AG10803 (cell line): ENCODE measurements around the gene OR2L8.

Experiments used
- DNase-seq: peaks from one replicate; pipeline ENCODE4 v3.0.0; 2010; ENCODE audit warnings: low read depth
- H3K4me3 ChIP-seq: 2 replicates; pipeline ENCODE4 v1.5.1; 2011; ENCODE audit warnings: mild to moderate bottlenecking, low read length, control low read depth
- CTCF ChIP-seq: conservative IDR thresholded peaks from 2 replicates; pipeline ENCODE4 v1.5.1; 2011; ENCODE audit warnings: mild to moderate bottlenecking, low read length, control low read depth, inconsistent platforms

OR2L8 gene

GRCh38 chr1:247998811-247999210, 50.2 kb downstream of the OR2L8 start:
- no peak for DNase-seq
- no peak overlapping the region for H3K4me3 ChIP-seq
- TF ChIP-seq CTCF, result no peak
